ENCODE results near the gene IRF1.

- TF ChIP-seq, protein P1, sequence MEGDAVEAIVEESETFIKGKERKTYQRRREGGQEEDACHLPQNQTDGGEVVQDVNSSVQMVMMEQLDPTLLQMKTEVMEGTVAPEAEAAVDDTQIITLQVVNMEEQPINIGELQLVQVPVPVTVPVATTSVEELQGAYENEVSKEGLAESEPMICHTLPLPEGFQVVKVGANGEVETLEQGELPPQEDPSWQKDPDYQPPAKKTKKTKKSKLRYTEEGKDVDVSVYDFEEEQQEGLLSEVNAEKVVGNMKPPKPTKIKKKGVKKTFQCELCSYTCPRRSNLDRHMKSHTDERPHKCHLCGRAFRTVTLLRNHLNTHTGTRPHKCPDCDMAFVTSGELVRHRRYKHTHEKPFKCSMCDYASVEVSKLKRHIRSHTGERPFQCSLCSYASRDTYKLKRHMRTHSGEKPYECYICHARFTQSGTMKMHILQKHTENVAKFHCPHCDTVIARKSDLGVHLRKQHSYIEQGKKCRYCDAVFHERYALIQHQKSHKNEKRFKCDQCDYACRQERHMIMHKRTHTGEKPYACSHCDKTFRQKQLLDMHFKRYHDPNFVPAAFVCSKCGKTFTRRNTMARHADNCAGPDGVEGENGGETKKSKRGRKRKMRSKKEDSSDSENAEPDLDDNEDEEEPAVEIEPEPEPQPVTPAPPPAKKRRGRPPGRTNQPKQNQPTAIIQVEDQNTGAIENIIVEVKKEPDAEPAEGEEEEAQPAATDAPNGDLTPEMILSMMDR (IDR thresholded peaks at IDR 0.05; ENCODE audit: control extremely low read depth in 1 of 3, insufficient read depth in 1 of 3, low read depth in 1 of 3, low read length in 3 of 3) = no peak
- TF ChIP-seq POLR2A (IDR thresholded peaks at IDR 0.05; ENCODE audit: control extremely low read depth in 1 of 2, low read depth in 2 of 2, low read length in 2 of 2) = no peak
- TF ChIP-seq CHD2 (IDR thresholded peaks at IDR 0.05; ENCODE audit: low read length) = no peak
- TF ChIP-seq POLR2AphosphoS5 (IDR thresholded peaks at IDR 0.05; ENCODE audit: low read depth, low read length) = no peak
- TF ChIP-seq KDM5A (IDR thresholded peaks at IDR 0.05; ENCODE audit: low read length) = no peak
Measured at GRCh38 chr5:132447196-132447595, 43.4 kb downstream of the IRF1 start.

All from H1 (cell line).